Pons (tissue), 1 donor: ENCODE measurements around the gene POLD2.
A peak's percentile ranks its signal among the peaks of the same experiment; 100 is the strongest.

ENCODE experiments used
- DNase-seq: peaks from one replicate; pipeline ENCODE4 v3.0.0-alpha.2; 2016; ENCODE audit warnings: low spot score

Gene POLD2

DNA sequence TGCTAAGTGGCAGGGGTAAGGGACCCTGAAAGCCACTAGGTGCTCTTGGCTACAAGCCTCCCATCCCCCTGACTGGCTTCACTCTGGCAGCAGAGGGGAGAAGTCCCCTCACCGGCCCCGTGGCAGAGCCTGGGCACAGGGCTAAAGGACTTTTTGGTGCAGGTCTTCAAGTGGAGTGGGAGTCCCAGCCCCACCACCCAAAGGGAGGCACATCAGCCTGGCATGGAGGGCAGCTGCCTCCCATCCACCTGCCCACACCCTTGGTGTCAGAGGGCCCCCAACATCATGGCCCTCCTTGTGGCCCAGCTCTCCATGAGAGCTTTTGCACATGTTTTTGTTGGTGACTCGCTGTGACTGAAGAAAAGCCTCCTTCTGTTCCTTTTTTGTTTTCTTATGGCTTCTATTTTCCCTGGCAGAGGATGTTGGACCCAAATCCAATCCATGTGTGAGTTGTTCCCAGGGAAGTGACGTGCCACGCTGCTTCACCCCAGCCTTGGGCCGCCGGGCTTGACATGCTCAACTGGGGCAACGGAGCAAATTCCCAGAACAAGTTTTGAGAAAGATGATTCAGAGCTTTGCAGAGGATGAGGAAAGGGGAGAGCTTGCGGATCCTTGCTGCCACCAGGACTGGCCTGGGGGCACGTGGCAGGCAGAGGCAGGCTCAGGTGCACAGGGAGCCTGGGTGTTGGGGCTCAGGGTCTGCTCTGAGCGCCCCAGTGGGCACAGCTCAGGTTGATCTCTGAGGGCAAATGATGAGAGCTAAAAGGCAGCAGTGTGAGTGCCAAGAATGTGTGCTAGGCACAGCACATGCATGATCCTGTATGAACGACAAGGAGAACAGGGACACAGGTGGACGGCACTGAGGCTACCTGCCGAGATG is 21.1 kb downstream of the POLD2 start:
- DNase-seq, result no peak

DNA sequence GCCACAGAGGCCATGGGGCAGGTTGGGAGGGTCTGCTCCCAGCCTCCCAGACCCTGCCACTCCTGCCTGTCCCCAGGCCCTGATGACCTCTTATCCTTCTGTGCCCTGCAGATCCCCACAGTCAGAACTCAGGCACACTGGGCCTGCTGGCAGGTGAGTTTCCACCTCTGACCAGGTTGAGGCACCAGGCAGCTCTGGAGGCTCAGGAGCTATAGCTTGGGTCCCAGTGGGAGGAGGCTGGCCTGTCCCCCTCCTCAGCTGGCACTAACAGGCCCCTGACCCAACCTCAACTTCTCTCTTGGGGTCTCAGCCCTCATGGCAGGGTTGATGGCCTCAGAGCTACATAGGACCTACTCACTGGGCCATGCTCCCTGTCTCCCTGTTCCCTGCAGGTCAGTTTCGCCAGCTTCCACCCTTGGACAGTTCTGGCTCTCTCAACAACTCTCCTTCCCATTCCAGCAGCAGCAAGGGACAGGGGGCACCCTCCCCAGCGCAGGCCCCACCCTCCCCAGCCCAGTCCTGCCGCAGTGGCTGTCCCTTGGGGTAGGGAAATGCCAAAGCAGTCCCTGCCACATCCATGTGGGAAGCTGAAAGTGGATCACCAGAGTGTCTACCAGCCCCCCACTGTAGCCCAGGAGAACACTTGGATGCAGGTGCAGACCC is 21.9 kb downstream of the POLD2 start:
- DNase-seq, result no peak

DNA sequence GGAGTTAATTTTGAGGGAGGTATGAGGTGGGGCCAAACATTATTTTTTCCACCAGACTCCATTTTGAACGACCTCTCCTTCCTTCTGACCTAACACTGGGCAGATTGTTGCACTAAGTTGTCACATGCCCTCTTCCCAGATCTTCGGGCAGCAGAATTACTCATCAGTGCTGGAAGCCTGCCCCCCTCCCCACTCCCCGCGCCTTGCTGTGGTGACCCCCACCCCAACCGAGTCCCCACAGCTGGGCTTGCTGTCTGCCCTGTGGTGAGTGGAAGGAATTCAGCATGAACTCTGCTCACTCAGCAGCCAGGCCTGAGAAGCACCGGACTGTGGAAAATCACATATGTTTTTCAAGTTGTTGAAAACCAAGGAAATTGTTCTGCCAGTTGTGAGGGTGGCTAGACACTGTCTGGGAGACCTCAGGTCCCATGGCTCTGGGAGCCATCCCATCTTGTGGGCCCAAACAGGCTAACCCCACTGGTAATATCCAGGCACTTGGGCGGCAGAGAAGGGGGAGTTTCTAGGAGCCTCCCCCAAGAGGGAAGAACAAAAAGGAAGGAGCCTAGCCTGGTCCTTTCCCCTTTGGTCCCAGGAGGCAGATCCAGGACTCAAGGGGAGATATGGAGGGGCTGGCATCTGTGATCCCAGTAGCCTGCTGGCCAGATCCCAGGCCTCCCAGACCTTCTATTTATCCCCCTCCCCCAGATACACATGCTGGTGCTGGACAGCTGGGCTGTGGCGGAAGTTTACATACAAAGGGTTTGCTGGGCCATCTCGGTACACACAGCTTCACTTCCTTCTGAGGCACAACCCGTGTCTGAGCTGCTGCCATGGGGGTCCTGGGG is 22.7 kb downstream of the POLD2 start:
- DNase-seq, result no peak

GRCh38 chr7:44099669-44100068 is 23.7 kb downstream of the POLD2 start:
- no peak for DNase-seq

DNA sequence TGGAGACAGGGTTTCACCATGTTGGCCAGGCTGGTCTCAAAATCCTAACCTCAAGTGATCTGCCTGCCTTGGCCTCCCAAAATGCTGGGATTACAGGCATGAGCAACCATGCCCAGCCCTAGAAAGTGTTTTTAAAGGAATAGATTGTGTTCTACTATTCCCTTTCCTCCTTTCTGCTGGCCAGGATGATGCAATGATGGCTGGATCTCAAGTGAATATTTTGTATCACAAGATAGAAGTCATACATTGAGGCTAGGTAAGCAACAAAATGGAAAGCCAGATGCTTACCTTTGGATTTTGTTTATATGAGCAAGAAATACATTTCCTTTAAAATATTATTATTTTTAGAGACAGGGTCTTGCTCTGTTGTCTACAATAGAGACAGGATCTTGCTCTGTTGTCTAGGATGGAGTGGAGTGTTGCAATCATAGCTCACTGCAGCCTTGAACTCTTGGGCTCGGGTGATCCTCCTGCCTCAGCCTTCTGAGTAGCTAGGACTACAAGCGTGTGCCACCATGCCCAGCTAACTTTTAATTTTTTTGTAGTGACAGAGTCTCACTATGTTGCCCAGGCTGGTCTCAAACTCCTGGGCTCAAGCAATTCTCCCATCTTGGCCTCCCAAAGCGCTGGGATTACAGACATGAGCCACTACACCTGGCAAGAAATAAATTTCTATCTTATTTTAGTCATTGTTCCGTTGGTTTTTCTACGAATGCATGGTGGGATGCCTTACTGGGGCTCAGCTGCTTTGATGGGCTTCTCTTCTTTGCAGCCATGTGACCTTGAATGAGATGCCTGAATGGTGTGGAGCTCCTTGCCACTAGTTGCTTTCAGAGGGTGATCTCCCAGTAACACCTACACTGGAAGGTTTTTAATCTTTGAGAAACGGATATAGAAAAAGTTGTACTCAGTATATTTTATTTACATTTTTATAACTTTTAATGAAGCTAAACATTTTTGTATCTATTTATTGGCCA is 25.0 kb downstream of the POLD2 start:
- no peak for DNase-seq

- no peak for DNase-seq
Observed at GRCh38 chr7:44097064-44097932, 26.1 kb downstream of the POLD2 start.

GRCh38 chr7:44096326-44096881 is 26.9 kb downstream of the POLD2 start:
- no peak for DNase-seq

GRCh38 chr7:44095781-44096180 is 27.6 kb downstream of the POLD2 start:
- DNase-seq, result no peak

- no peak for DNase-seq
Observed at GRCh38 chr7:44094883-44095592, 28.3 kb downstream of the POLD2 start.

DNA sequence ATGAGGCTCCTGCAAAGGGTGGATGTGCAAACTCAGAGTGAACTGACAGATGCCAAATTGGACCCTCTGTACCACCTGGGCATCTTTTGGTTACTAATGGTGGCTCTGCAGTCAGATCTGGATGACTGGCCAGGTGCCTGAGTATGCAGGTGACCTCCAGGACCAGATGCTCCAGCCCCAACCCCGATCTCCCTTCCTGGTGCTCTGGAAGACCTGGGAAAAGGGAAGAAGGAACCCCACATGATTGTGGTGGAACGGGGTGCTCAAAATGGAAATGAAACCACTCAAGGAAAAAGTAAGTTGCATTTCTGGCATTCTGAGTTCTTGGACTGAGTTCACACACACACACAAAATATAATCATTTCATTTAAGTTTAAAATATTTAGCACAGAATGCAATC is 29.0 kb downstream of the POLD2 start:
- DNase-seq, result no peak

- no peak for DNase-seq
Observed at GRCh38 chr7:44093102-44093641, 30.2 kb downstream of the POLD2 start.

GRCh38 chr7:44087911-44088838 is 35.2 kb downstream of the POLD2 start:
- no peak for DNase-seq

- DNase-seq, result no peak
Observed at GRCh38 chr7:44086627-44087026, 36.7 kb downstream of the POLD2 start.

DNA sequence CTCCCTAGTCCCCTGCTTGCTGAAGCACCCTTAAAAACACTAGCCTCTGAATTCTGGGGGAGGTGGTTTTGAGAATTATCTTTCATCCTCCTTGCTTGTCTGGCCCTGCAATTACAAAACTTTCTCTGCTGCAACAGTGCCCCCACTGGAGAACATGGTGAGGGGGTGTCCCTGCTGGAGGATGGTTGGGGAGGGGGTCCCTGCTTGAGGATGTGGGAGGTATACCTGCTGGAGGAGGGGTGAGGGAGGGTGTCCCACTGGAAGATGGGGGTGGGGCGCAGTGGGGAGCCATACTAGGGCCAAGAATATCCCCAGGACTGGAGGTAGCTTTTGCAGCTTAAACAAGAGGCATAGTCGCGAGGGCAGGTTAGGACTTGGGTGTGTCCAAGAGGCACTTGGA is 37.8 kb downstream of the POLD2 start:
- no peak for DNase-seq

GRCh38 chr7:44084701-44085100 is 38.6 kb downstream of the POLD2 start:
- DNase-seq, result no peak

GRCh38 chr7:44083796-44084195 is 39.6 kb downstream of the POLD2 start:
- DNase-seq, result no peak

- DNase-seq, result peak; percentile 99
Observed at GRCh38 chr7:44082541-44083207, 40.7 kb downstream of the POLD2 start.
